WTC11 (cell line): ENCODE results near the gene NRXN3. TPM values are rescaled to one million over a fixed set of nuclear protein-coding genes. Genes with fewer than 3 reads are reported as not detected.

Experiments
- ATAC-seq: fragments of 200-7000 bp; cut with Tn5 transposase; 2 replicates; pipeline ENCODE4 v1.10.0; 2021; ENCODE audit warnings: mild to moderate bottlenecking, moderate library complexity
- CTCF ChIA-PET: fragments of 300-600 bp; sonication (Branson Sonifier 250); formaldehyde crosslinking; loops from one replicate; lab custom pipeline; 2021; ENCODE audit warnings: antibody characterized with exemption; lab: Charles Lee
- POLR2A ChIA-PET: fragments of 350-600 bp; sonication (Branson Sonifier 250); formaldehyde crosslinking; loops from one replicate; lab custom pipeline; 2021; ENCODE audit warnings: antibody characterized with exemption; lab: Charles Lee
- DNase-seq: peaks from one replicate; pipeline ENCODE4 v3.0.0; 2021; ENCODE audit warnings: low spot score
- H3K27ac Mint-ChIP-seq: 2 replicates; pipeline ENCODE4 v1.8.0; 2021; ENCODE audit warnings: mixed read lengths
- H3K27me3 Mint-ChIP-seq: 2 replicates; pipeline ENCODE4 v1.8.0; 2021; ENCODE audit warnings: low read depth, mild to moderate bottlenecking, moderate library complexity, mixed read lengths
- H3K36me3 Mint-ChIP-seq: 2 replicates; pipeline ENCODE4 v1.8.0; 2021; ENCODE audit warnings: mixed read lengths
- H3K4me1 Mint-ChIP-seq: 2 replicates; pipeline ENCODE4 v1.8.0; 2022; ENCODE audit warnings: mixed read lengths
- H3K4me3 Mint-ChIP-seq: 2 replicates; pipeline ENCODE4 v1.8.0; 2021; ENCODE audit warnings: mild to moderate bottlenecking, moderate library complexity, mixed read lengths
- H3K9me3 Mint-ChIP-seq: 2 replicates; pipeline ENCODE4 v1.8.0; 2021; ENCODE audit warnings: mixed read lengths
- CBFB ChIP-seq: sonication (generic); formaldehyde crosslinking; IDR thresholded peaks from 2 replicates; pipeline ENCODE4 v1.8.1; 2022; ENCODE audit warnings: mild to moderate bottlenecking, low read depth, missing genetic modification reagents
- FOXJ3 ChIP-seq: sonication (generic); formaldehyde crosslinking; IDR thresholded peaks from 2 replicates; pipeline ENCODE4 v1.9.0; 2021; ENCODE audit warnings: missing genetic modification reagents, mild to moderate bottlenecking, borderline replicate concordance
- FOXK1 ChIP-seq: sonication (generic); formaldehyde crosslinking; IDR thresholded peaks from 2 replicates; pipeline ENCODE4 v1.8.0; 2022; ENCODE audit warnings: mild to moderate bottlenecking, moderate library complexity, missing genetic modification reagents
- FOXP1 ChIP-seq: sonication (generic); formaldehyde crosslinking; IDR thresholded peaks from 2 replicates; pipeline ENCODE4 v1.8.0; 2022; ENCODE audit warnings: missing genetic modification reagents, mild to moderate bottlenecking, moderate library complexity, borderline replicate concordance
- KAT7 ChIP-seq: sonication (generic); formaldehyde crosslinking; IDR thresholded peaks from 2 replicates; pipeline ENCODE4 v1.8.1; 2023; ENCODE audit warnings: missing genetic modification reagents, mild to moderate bottlenecking, borderline replicate concordance
- NR2C2 ChIP-seq: sonication (generic); formaldehyde crosslinking; IDR thresholded peaks from 2 replicates; pipeline ENCODE4 v1.8.0; 2022; ENCODE audit warnings: mild to moderate bottlenecking, missing genetic modification reagents
- SP1 ChIP-seq: sonication (generic); formaldehyde crosslinking; conservative IDR thresholded peaks from 2 replicates; pipeline ENCODE4 v1.8.1; 2022; ENCODE audit warnings: missing genetic modification reagents
- TP53 ChIP-seq: sonication (generic); formaldehyde crosslinking; IDR thresholded peaks from 2 replicates; pipeline ENCODE4 v1.8.1; 2023; ENCODE audit warnings: mild to moderate bottlenecking, missing genetic modification reagents
- ZNF121 ChIP-seq: sonication (generic); formaldehyde crosslinking; IDR thresholded peaks from 2 replicates; pipeline ENCODE4 v1.8.0; 2023; ENCODE audit warnings: missing genetic modification reagents
- total RNA-seq: library from RNA; stranded (reverse); gene quantifications from 3 replicates; pipeline ENCODE4 v1.2.3, GENCODE V29; 2021
- TF ChIP-seq, protein P1 (sequence below): sonication (generic); formaldehyde crosslinking; IDR thresholded peaks from 2 replicates; pipeline ENCODE4 v1.8.0; 2023; ENCODE audit warnings: missing genetic modification reagents, mild to moderate bottlenecking, borderline replicate concordance
- TF ChIP-seq, protein P2 (sequence below): sonication (generic); formaldehyde crosslinking; IDR thresholded peaks from 2 replicates; pipeline ENCODE4 v1.8.1; 2023; ENCODE audit warnings: mild to moderate bottlenecking, moderate library complexity, missing genetic modification reagents
- TF ChIP-seq, protein P3 (sequence below): sonication (generic); formaldehyde crosslinking; IDR thresholded peaks from 2 replicates; pipeline ENCODE4 v1.8.0; 2022; ENCODE audit warnings: missing genetic modification reagents
- TF ChIP-seq, protein P4 (sequence below): sonication (generic); formaldehyde crosslinking; IDR thresholded peaks from 2 replicates; pipeline ENCODE4 v1.8.1; 2023; ENCODE audit warnings: mild to moderate bottlenecking, missing genetic modification reagents, moderate library complexity
- TF ChIP-seq, protein P5 (sequence below): fragments of 250-450 bp; sonication (Bioruptor Pico); IDR thresholded peaks from 2 replicates; pipeline ENCODE4 v1.9.0; 2021; ENCODE audit warnings: mild to moderate bottlenecking, borderline replicate concordance

Gene NRXN3
- total RNA-seq, 1 experiment from 2014 or later: 3.0 TPM

DNA sequence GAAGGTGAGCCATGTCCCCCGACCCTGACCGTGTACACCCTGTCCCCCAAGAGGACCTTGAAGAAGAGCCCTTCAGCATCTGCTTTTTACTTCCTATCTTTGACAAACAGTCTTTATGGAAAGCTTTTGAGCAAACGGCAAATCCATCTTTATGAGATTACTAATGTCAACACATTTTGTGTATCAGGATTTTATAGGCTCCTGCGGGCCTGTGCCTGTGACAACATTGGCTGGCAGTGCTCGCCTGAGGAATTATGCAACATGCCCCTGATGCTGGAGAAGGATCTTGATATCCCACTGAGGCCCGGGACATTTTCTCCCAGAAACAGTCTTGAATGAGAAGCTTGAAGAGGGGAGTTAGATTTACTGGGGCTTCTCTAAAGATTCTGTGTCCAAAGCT lies 416.5 kb downstream of the NRXN3 start:
- DNase-seq (no peak), ATAC-seq (no peak)
- H3K9me3 Mint-ChIP-seq: no peaks in the 10 kb centered on the region
- H3K27ac Mint-ChIP-seq: no peak overlapping the region
- POLR2A ChIA-PET: no interaction called here
- no peak for TF ChIP-seq FOXK1 (CRISPR knock-in tag)
- no peak for TF ChIP-seq CBFB
- TF ChIP-seq, protein P1, sequence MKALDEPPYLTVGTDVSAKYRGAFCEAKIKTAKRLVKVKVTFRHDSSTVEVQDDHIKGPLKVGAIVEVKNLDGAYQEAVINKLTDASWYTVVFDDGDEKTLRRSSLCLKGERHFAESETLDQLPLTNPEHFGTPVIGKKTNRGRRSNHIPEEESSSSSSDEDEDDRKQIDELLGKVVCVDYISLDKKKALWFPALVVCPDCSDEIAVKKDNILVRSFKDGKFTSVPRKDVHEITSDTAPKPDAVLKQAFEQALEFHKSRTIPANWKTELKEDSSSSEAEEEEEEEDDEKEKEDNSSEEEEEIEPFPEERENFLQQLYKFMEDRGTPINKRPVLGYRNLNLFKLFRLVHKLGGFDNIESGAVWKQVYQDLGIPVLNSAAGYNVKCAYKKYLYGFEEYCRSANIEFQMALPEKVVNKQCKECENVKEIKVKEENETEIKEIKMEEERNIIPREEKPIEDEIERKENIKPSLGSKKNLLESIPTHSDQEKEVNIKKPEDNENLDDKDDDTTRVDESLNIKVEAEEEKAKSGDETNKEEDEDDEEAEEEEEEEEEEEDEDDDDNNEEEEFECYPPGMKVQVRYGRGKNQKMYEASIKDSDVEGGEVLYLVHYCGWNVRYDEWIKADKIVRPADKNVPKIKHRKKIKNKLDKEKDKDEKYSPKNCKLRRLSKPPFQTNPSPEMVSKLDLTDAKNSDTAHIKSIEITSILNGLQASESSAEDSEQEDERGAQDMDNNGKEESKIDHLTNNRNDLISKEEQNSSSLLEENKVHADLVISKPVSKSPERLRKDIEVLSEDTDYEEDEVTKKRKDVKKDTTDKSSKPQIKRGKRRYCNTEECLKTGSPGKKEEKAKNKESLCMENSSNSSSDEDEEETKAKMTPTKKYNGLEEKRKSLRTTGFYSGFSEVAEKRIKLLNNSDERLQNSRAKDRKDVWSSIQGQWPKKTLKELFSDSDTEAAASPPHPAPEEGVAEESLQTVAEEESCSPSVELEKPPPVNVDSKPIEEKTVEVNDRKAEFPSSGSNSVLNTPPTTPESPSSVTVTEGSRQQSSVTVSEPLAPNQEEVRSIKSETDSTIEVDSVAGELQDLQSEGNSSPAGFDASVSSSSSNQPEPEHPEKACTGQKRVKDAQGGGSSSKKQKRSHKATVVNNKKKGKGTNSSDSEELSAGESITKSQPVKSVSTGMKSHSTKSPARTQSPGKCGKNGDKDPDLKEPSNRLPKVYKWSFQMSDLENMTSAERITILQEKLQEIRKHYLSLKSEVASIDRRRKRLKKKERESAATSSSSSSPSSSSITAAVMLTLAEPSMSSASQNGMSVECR (CRISPR knock-in tag): no peak
- no peak for TF ChIP-seq ZNF121 (CRISPR knock-in tag)
- TF ChIP-seq, protein P2, sequence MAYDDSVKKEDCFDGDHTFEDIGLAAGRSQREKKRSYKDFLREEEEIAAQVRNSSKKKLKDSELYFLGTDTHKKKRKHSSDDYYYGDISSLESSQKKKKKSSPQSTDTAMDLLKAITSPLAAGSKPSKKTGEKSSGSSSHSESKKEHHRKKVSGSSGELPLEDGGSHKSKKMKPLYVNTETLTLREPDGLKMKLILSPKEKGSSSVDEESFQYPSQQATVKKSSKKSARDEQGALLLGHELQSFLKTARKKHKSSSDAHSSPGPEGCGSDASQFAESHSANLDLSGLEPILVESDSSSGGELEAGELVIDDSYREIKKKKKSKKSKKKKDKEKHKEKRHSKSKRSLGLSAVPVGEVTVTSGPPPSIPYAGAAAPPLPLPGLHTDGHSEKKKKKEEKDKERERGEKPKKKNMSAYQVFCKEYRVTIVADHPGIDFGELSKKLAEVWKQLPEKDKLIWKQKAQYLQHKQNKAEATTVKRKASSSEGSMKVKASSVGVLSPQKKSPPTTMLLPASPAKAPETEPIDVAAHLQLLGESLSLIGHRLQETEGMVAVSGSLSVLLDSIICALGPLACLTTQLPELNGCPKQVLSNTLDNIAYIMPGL (CRISPR knock-in tag): no peak
- TF ChIP-seq FOXP1 (CRISPR knock-in tag): no peak
- no peak for TF ChIP-seq KAT7 (CRISPR knock-in tag)
- TF ChIP-seq NR2C2 (CRISPR knock-in tag): no peak
- TF ChIP-seq, protein P3, sequence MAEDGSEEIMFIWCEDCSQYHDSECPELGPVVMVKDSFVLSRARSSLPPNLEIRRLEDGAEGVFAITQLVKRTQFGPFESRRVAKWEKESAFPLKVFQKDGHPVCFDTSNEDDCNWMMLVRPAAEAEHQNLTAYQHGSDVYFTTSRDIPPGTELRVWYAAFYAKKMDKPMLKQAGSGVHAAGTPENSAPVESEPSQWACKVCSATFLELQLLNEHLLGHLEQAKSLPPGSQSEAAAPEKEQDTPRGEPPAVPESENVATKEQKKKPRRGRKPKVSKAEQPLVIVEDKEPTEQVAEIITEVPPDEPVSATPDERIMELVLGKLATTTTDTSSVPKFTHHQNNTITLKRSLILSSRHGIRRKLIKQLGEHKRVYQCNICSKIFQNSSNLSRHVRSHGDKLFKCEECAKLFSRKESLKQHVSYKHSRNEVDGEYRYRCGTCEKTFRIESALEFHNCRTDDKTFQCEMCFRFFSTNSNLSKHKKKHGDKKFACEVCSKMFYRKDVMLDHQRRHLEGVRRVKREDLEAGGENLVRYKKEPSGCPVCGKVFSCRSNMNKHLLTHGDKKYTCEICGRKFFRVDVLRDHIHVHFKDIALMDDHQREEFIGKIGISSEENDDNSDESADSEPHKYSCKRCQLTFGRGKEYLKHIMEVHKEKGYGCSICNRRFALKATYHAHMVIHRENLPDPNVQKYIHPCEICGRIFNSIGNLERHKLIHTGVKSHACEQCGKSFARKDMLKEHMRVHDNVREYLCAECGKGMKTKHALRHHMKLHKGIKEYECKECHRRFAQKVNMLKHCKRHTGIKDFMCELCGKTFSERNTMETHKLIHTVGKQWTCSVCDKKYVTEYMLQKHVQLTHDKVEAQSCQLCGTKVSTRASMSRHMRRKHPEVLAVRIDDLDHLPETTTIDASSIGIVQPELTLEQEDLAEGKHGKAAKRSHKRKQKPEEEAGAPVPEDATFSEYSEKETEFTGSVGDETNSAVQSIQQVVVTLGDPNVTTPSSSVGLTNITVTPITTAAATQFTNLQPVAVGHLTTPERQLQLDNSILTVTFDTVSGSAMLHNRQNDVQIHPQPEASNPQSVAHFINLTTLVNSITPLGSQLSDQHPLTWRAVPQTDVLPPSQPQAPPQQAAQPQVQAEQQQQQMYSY (CRISPR knock-in tag): no peak
- no peak overlapping the region for H3K4me3 Mint-ChIP-seq
- H3K4me1 Mint-ChIP-seq: no peaks in the 10 kb centered on the region; the same call in 1 of the 2 replicates
- H3K36me3 Mint-ChIP-seq: no peaks in the 10 kb centered on the region
- CTCF ChIA-PET: interaction anchor here (1.3 kb wide), 1 partner anchor 20 kb away, joined by 3 read pairs; no protein-coding TSS in a partner anchor
- no peaks in the 10 kb centered on the region for H3K27me3 Mint-ChIP-seq

DNA sequence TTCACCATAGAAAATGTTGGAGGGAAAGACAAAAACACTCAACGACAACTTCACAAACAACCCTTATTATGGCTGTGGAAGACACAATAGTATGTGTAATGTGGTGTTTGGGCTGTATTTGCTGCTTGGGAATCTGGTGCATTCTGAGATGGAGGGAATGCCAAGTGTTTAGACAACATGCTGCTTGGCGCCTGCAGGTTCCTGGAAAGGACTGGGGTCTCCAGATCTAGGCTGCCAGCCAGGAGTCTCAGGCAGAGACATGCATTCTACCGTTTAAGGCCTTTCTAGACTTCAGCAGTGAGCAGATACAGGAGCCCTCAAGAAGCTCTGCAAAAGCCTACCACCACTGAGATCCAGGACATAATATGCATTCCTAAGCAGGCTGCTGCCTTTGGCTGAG lies 418.7 kb downstream of the NRXN3 start:
- Mint-ChIP-seq H3K27me3 (no peaks in the 10 kb centered on the region), H3K27ac (no peak overlapping the region), H3K4me3 (no peak overlapping the region), H3K9me3 (no peaks in the 10 kb centered on the region), H3K36me3 (no peaks in the 10 kb centered on the region), H3K4me1 (no peaks in the 10 kb centered on the region; the same call in 1 of the 2 replicates)
- no peak for ATAC-seq
- POLR2A ChIA-PET: no interaction called here
- DNase-seq: no peak
- CTCF ChIA-PET: interaction anchor here (0.9 to 1.2 kb wide), 2 partner anchors 22 to 23 kb away, joined by 3 read pairs; no protein-coding TSS in a partner anchor
- TF ChIP-seq TP53 (CRISPR knock-in tag): no peak
- no peak for TF ChIP-seq SP1 (CRISPR knock-in tag)
- TF ChIP-seq, protein P1 (CRISPR knock-in tag): no peak
- TF ChIP-seq, protein P4, sequence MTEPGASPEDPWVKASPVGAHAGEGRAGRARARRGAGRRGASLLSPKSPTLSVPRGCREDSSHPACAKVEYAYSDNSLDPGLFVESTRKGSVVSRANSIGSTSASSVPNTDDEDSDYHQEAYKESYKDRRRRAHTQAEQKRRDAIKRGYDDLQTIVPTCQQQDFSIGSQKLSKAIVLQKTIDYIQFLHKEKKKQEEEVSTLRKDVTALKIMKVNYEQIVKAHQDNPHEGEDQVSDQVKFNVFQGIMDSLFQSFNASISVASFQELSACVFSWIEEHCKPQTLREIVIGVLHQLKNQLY (CRISPR knock-in tag): no peak
- TF ChIP-seq FOXJ3 (CRISPR knock-in tag): no peak
- TF ChIP-seq, protein P5, sequence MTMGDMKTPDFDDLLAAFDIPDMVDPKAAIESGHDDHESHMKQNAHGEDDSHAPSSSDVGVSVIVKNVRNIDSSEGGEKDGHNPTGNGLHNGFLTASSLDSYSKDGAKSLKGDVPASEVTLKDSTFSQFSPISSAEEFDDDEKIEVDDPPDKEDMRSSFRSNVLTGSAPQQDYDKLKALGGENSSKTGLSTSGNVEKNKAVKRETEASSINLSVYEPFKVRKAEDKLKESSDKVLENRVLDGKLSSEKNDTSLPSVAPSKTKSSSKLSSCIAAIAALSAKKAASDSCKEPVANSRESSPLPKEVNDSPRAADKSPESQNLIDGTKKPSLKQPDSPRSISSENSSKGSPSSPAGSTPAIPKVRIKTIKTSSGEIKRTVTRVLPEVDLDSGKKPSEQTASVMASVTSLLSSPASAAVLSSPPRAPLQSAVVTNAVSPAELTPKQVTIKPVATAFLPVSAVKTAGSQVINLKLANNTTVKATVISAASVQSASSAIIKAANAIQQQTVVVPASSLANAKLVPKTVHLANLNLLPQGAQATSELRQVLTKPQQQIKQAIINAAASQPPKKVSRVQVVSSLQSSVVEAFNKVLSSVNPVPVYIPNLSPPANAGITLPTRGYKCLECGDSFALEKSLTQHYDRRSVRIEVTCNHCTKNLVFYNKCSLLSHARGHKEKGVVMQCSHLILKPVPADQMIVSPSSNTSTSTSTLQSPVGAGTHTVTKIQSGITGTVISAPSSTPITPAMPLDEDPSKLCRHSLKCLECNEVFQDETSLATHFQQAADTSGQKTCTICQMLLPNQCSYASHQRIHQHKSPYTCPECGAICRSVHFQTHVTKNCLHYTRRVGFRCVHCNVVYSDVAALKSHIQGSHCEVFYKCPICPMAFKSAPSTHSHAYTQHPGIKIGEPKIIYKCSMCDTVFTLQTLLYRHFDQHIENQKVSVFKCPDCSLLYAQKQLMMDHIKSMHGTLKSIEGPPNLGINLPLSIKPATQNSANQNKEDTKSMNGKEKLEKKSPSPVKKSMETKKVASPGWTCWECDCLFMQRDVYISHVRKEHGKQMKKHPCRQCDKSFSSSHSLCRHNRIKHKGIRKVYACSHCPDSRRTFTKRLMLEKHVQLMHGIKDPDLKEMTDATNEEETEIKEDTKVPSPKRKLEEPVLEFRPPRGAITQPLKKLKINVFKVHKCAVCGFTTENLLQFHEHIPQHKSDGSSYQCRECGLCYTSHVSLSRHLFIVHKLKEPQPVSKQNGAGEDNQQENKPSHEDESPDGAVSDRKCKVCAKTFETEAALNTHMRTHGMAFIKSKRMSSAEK (CRISPR knock-in tag): no peak
- TF ChIP-seq ZNF121 (CRISPR knock-in tag): no peak
